Astrocyte (in vitro differentiated cells and primary cell): ENCODE results near the gene BMPR2. TPM values are rescaled to one million over a fixed set of nuclear protein-coding genes. Genes with fewer than 3 reads are reported as not detected.
"Not testable (repeated sequence)": the region's sequence is repeated elsewhere in the genome, so short reads cannot be mapped to it uniquely, and the experiment has no call there.

Experiments used
- DNase-seq: peaks from one replicate; pipeline ENCODE4 v3.0.0-alpha.2; 2010; ENCODE audit warnings: low read depth
- FAIRE-seq: peaks from 2 replicates; lab custom pipeline; 2011; peaks lifted over from hg19 to GRCh38; lab: Jason Lieb, UNC
- H2AFZ ChIP-seq: 2 replicates; pipeline ENCODE4 v1.6.0; 2012; ENCODE audit warnings: low read depth, low read length, inconsistent platforms
- H3K27ac ChIP-seq: 2 replicates; pipeline ENCODE4 v1.5.1; 2011; ENCODE audit warnings: low read depth, low read length, inconsistent platforms
- H3K27me3 ChIP-seq: 2 replicates; pipeline ENCODE4 v1.6.0; 2011; ENCODE audit warnings: low read length, inconsistent platforms; ENCODE audit not compliant: insufficient read depth
- H3K36me3 ChIP-seq: 2 replicates; pipeline ENCODE4 v1.5.1; 2011; ENCODE audit warnings: low read length, inconsistent platforms; ENCODE audit not compliant: insufficient read depth
- H3K4me1 ChIP-seq: 2 replicates; pipeline ENCODE4 v1.5.1; 2011; ENCODE audit warnings: low read length, inconsistent platforms; ENCODE audit not compliant: insufficient read depth
- H3K4me2 ChIP-seq: 2 replicates; pipeline ENCODE4 v1.6.0; 2012; ENCODE audit warnings: low read length, inconsistent platforms
- H3K4me3 ChIP-seq: 2 replicates; pipeline ENCODE4 v1.5.1; 2011; ENCODE audit warnings: low read depth, mild to moderate bottlenecking, low read length, inconsistent platforms; ENCODE audit not compliant: insufficient read depth
- H3K79me2 ChIP-seq: 2 replicates; pipeline ENCODE4 v1.6.0; 2012; ENCODE audit warnings: mild to moderate bottlenecking, low read length, inconsistent platforms; ENCODE audit not compliant: insufficient read depth
- H3K9ac ChIP-seq: 2 replicates; pipeline ENCODE4 v1.6.0; 2012; ENCODE audit warnings: mild to moderate bottlenecking, low read length, inconsistent platforms
- H3K9me3 ChIP-seq: 2 replicates; pipeline ENCODE4 v1.5.1; 2012; ENCODE audit warnings: low read depth, mild to moderate bottlenecking, low read length, inconsistent platforms; ENCODE audit not compliant: insufficient read depth
- H4K20me1 ChIP-seq: 2 replicates; pipeline ENCODE4 v1.6.0; 2012; ENCODE audit warnings: low read length, inconsistent platforms; ENCODE audit not compliant: insufficient read depth
- H3K27ac Mint-ChIP-seq: one replicate; pipeline ENCODE4 v1.8.0; 2021; ENCODE audit warnings: mild to moderate bottlenecking, mixed read lengths; ENCODE audit not compliant: unreplicated experiment
- H3K27me3 Mint-ChIP-seq: one replicate; pipeline ENCODE4 v1.8.0; 2021; ENCODE audit warnings: low read depth, mixed read lengths; ENCODE audit not compliant: unreplicated experiment
- H3K36me3 Mint-ChIP-seq: one replicate; pipeline ENCODE4 v1.8.0; 2021; ENCODE audit warnings: low read depth, mixed read lengths; ENCODE audit not compliant: unreplicated experiment
- H3K4me1 Mint-ChIP-seq: one replicate; pipeline ENCODE4 v1.8.0; 2021; ENCODE audit warnings: low read depth, mixed read lengths; ENCODE audit not compliant: unreplicated experiment
- H3K4me3 Mint-ChIP-seq: one replicate; pipeline ENCODE4 v1.8.0; 2021; ENCODE audit warnings: mild to moderate bottlenecking, moderate library complexity, mixed read lengths; ENCODE audit not compliant: unreplicated experiment
- H3K9me3 Mint-ChIP-seq: one replicate; pipeline ENCODE4 v1.8.0; 2021; ENCODE audit warnings: mild to moderate bottlenecking, mixed read lengths; ENCODE audit not compliant: unreplicated experiment
- CTCF ChIP-seq: IDR thresholded peaks from 2 replicates; pipeline ENCODE4 v1.5.1; 2011; ENCODE audit warnings: low read depth, mild to moderate bottlenecking, inconsistent platforms, low read length, moderate library complexity; ENCODE audit not compliant: insufficient read depth
- EZH2 ChIP-seq: IDR thresholded peaks from 2 replicates; pipeline ENCODE4 v1.6.1; 2012; ENCODE audit warnings: mild to moderate bottlenecking, low read length, inconsistent platforms; ENCODE audit not compliant: insufficient read depth
- total RNA-seq: library from RNA; stranded (reverse); gene quantifications from 2 replicates; pipeline ENCODE4 v1.2.1, GENCODE V29; 2021

BMPR2 gene
- total RNA-seq, 1 donor from 2014 or later, result 93.1 TPM

GRCh38 chr2:202577250-202578183 lies 201.4 kb downstream of the BMPR2 start:
- DNase-seq (no peak), FAIRE-seq (no peak)
- Mint-ChIP-seq H3K4me3 (no peak overlapping the region), H3K27ac (no peak overlapping the region), H3K4me1 (no peaks in the 10 kb centered on the region), H3K9me3 (no peaks in the 10 kb centered on the region), H3K36me3 (peaks cover 10% of the 10 kb centered on the region), H3K27me3 (no peaks in the 10 kb centered on the region)
- no peaks in the 10 kb centered on the region for H3K27me3 ChIP-seq
- no peak for TF ChIP-seq CTCF
- TF ChIP-seq EZH2, result no peak
- no peak overlapping the region for H3K4me3 ChIP-seq
- H3K36me3 ChIP-seq, result no peaks in the 10 kb centered on the region
- H3K27ac ChIP-seq, result no peak overlapping the region
- no peaks in the 10 kb centered on the region for H3K79me2 ChIP-seq
- H4K20me1 ChIP-seq, result no peaks in the 10 kb centered on the region
- H3K4me2 ChIP-seq, result no peak overlapping the region
- no peaks in the 10 kb centered on the region for H3K9me3 ChIP-seq
- H3K4me1 ChIP-seq, result no peaks in the 10 kb centered on the region
- no peak overlapping the region for H3K9ac ChIP-seq
- no peak overlapping the region for H2AFZ ChIP-seq

GRCh38 chr2:202582846-202583245 lies 206.7 kb downstream of the BMPR2 start:
- not testable (repeated sequence) for H3K4me3 Mint-ChIP-seq, DNase-seq, H3K4me2 ChIP-seq, H3K79me2 ChIP-seq, H3K9me3 Mint-ChIP-seq, H3K27me3 ChIP-seq, H3K27ac ChIP-seq, H3K36me3 ChIP-seq, H3K27ac Mint-ChIP-seq, H3K9ac ChIP-seq, H3K9me3 ChIP-seq, H3K4me1 Mint-ChIP-seq, H4K20me1 ChIP-seq, H2AFZ ChIP-seq, H3K27me3 Mint-ChIP-seq, FAIRE-seq, H3K4me3 ChIP-seq, H3K36me3 Mint-ChIP-seq, H3K4me1 ChIP-seq

GRCh38 chr2:202583709-202584219 lies 207.6 kb downstream of the BMPR2 start:
- no peak overlapping the region for H3K4me3 ChIP-seq

More at GRCh38 chr2:202583709-202584219, 207.6 kb downstream of the BMPR2 start:
- no peak overlapping the region for H3K27ac Mint-ChIP-seq
- no peak for FAIRE-seq
- no peak overlapping the region for H2AFZ ChIP-seq
- no peaks in the 10 kb centered on the region for H3K27me3 Mint-ChIP-seq
- no peaks in the 10 kb centered on the region for H3K27me3 ChIP-seq
- no peak overlapping the region for H3K9ac ChIP-seq
- no peaks in the 10 kb centered on the region for H3K9me3 ChIP-seq
- peaks cover 4% of the 10 kb centered on the region for H3K4me1 ChIP-seq
- TF ChIP-seq CTCF (no peak), EZH2 (no peak)
- H3K36me3 Mint-ChIP-seq, result peaks cover 8% of the 10 kb centered on the region
- H3K79me2 ChIP-seq, result no peaks in the 10 kb centered on the region
- no peak overlapping the region for H3K27ac ChIP-seq
- H3K36me3 ChIP-seq, result no peaks in the 10 kb centered on the region
- no peaks in the 10 kb centered on the region for H4K20me1 ChIP-seq
- H3K4me2 ChIP-seq, result no peak overlapping the region
- no peaks in the 10 kb centered on the region for H3K4me1 Mint-ChIP-seq
- peaks cover 2% of the 10 kb centered on the region for H3K9me3 Mint-ChIP-seq
- no peak for DNase-seq
- H3K4me3 Mint-ChIP-seq, result no peak overlapping the region
